Keratinocyte (primary cell): ENCODE data around the gene APLP2. TPM values are rescaled to one million over a fixed set of nuclear protein-coding genes. Genes with fewer than 3 reads are reported as not detected.

ENCODE experiments used
- DNase-seq: peaks from one replicate; pipeline ENCODE4 v3.0.0-alpha.2; 2011; ENCODE audit warnings: low read depth, missing footprints, low spot score
- FAIRE-seq: peaks from 2 replicates; lab custom pipeline; 2011; peaks lifted over from hg19 to GRCh38; lab: Jason Lieb, UNC
- H2AFZ ChIP-seq: 2 replicates; pipeline ENCODE4 v1.6.0; 2012; ENCODE audit warnings: low read length, control low read depth, inconsistent platforms; ENCODE audit not compliant: control insufficient read depth
- H3K27ac ChIP-seq: 2 replicates; pipeline ENCODE4 v1.5.1; 2011; ENCODE audit warnings: low read length; ENCODE audit not compliant: control insufficient read depth, insufficient read depth
- H3K27me3 ChIP-seq: 3 replicates; pipeline ENCODE4 v1.6.0; 2011; ENCODE audit warnings: low read length; ENCODE audit not compliant: control insufficient read depth, insufficient read depth; ENCODE audit errors: extremely low read depth
- H3K36me3 ChIP-seq, 2 experiments: 2 replicates in 1 of 2; 3 replicates in 1 of 2; pipeline ENCODE4 v1.5.1; 2011; ENCODE audit warnings: low read length in 2 of 2, mild to moderate bottlenecking in 1 of 2; ENCODE audit not compliant: control insufficient read depth in 2 of 2, insufficient read depth in 2 of 2; ENCODE audit errors: extremely low read depth in 1 of 2
- H3K4me1 ChIP-seq: 3 replicates; pipeline ENCODE4 v1.5.1; 2011; ENCODE audit warnings: low read length; ENCODE audit not compliant: control insufficient read depth, insufficient read depth; ENCODE audit errors: extremely low read depth
- H3K4me2 ChIP-seq: 3 replicates; pipeline ENCODE4 v1.6.0; 2011; ENCODE audit warnings: low read depth, low read length; ENCODE audit not compliant: control insufficient read depth, insufficient read depth; ENCODE audit errors: extremely low read depth
- H3K4me3 ChIP-seq, 3 experiments: fragments of 200-600 bp in 1 of 3; sonication (generic) in 1 of 3; 2 replicates in 2 of 3; 3 replicates in 1 of 3; pipeline ENCODE4 v1.5.1; 2011 to 2016; ENCODE audit warnings: low read length in 3 of 3, mild to moderate bottlenecking in 3 of 3, control low read depth in 2 of 3, inconsistent platforms in 1 of 3, low read depth in 1 of 3, mixed read lengths in 1 of 3, mixed run types in 1 of 3, moderate library complexity in 1 of 3; ENCODE audit not compliant: control insufficient read depth in 2 of 3, insufficient read depth in 2 of 3; ENCODE audit errors: extremely low read depth in 1 of 3
- H3K79me2 ChIP-seq: 2 replicates; pipeline ENCODE4 v1.6.0; 2012; ENCODE audit warnings: low read length; ENCODE audit not compliant: control insufficient read depth, insufficient read depth
- H3K9ac ChIP-seq: 3 replicates; pipeline ENCODE4 v1.6.0; 2011; ENCODE audit warnings: low read length; ENCODE audit not compliant: control insufficient read depth, insufficient read depth; ENCODE audit errors: extremely low read depth
- H3K9me1 ChIP-seq: 3 replicates; pipeline ENCODE4 v1.6.0; 2011; ENCODE audit warnings: low read length; ENCODE audit not compliant: control insufficient read depth, insufficient read depth; ENCODE audit errors: extremely low read depth
- H3K9me3 ChIP-seq: 2 replicates; pipeline ENCODE4 v1.5.1; 2012; ENCODE audit warnings: low read depth, low read length; ENCODE audit not compliant: control insufficient read depth
- H4K20me1 ChIP-seq: 3 replicates; pipeline ENCODE4 v1.6.0; 2011; ENCODE audit warnings: low read length; ENCODE audit not compliant: control insufficient read depth, insufficient read depth; ENCODE audit errors: extremely low read depth
- CTCF ChIP-seq, 3 experiments: IDR thresholded peaks in 1 of 3; conservative IDR thresholded peaks in 1 of 3; optimal IDR thresholded peaks in 1 of 3; 2 replicates in 2 of 3; 3 replicates in 1 of 3; pipeline versions ENCODE3 to v1.5.1; 2011; ENCODE audit warnings: low read length in 3 of 3, mild to moderate bottlenecking in 3 of 3, moderate library complexity in 2 of 3, control low read depth in 1 of 3, inconsistent platforms in 1 of 3; ENCODE audit not compliant: insufficient read depth in 2 of 3; ENCODE audit errors: extremely low read depth in 1 of 3
- EZH2 ChIP-seq: IDR thresholded peaks from one replicate; pipeline ENCODE4 v1.6.1; 2012; ENCODE audit warnings: inconsistent platforms, mild to moderate bottlenecking, low read length, moderate library complexity
- dilution Hi-C: fragments of 300-500 bp; cut with MboI; formaldehyde crosslinking; loops from one replicate; pipeline ENCODE4 v1.7.0; 2020; ENCODE audit warnings: low sequenced_read_pairs; ENCODE audit not compliant: extremely low pct_ligation_motif_present
- polyA plus RNA-seq, 5 experiments: library from polyadenylated mRNA; depleted of rRNA in 3 of 5; stranded (reverse) in 3 of 5; stranded (forward) in 1 of 5; unstranded in 1 of 5; fragments of >200 nt; gene quantifications; 1 replicate in 1 of 5; 2 replicates in 3 of 5; 3 replicates in 1 of 5; pipeline versions ENCODE4 v1.2.1 to v1.2.3, GENCODE V29; 2011 to 2012; ENCODE audit warnings: missing spikeins in 2 of 5, low read depth in 1 of 5, low replicate concordance in 1 of 5

Gene APLP2
- polyA plus RNA-seq, 1 donor (not counting 4 experiments of a cell fraction or from before 2014, with no cell fraction given), result 531 TPM

GRCh38 chr11:130120045-130120444, 50.4 kb downstream of the APLP2 start:
- Histone ChIP-seq H3K9ac (no peak overlapping the region), H3K79me2 (peaks cover 29% of the 10 kb centered on the region), H2AFZ (no peak overlapping the region), H3K4me1 (peaks cover 10% of the 10 kb centered on the region), H3K4me3 (no peak overlapping the region), H3K9me3 (no peaks in the 10 kb centered on the region), H3K4me2 (no peak overlapping the region), H3K9me1 (no peaks in the 10 kb centered on the region), H3K36me3 (peaks cover 21 to 23% of the 10 kb centered on the region in 2 experiments), H3K27me3 (no peaks in the 10 kb centered on the region), H3K27ac (no peak overlapping the region), H4K20me1 (no peaks in the 10 kb centered on the region)
- dilution Hi-C loops, result no loop called here
- DNase-seq (no peak), FAIRE-seq (no peak)
- TF ChIP-seq EZH2 (no peak), CTCF (optimal IDR thresholded peaks at IDR 0.05 in 1 of 3, IDR thresholded peaks at IDR 0.05 in 1 of 3, conservative IDR thresholded peaks at IDR 0.05 in 1 of 3; ENCODE audit: extremely low read depth in 1 of 3, insufficient read depth in 2 of 3, low read length in 3 of 3) (no peak)

- no peaks in the 10 kb centered on the region for H3K27me3 ChIP-seq
- peaks cover 36% of the 10 kb centered on the region for H3K79me2 ChIP-seq
- peaks cover 10% of the 10 kb centered on the region for H3K4me1 ChIP-seq
- H2AFZ ChIP-seq, result no peak overlapping the region
- FAIRE-seq (no peak), DNase-seq (no peak)
- dilution Hi-C loops, result no loop called here
- no peak overlapping the region for H3K9ac ChIP-seq
- no peak overlapping the region for H3K4me2 ChIP-seq
- H4K20me1 ChIP-seq, result no peaks in the 10 kb centered on the region
- H3K9me1 ChIP-seq, result peaks cover 2% of the 10 kb centered on the region
- H3K9me3 ChIP-seq, result no peaks in the 10 kb centered on the region
- TF ChIP-seq EZH2, result no peak
- TF ChIP-seq CTCF (optimal IDR thresholded peaks at IDR 0.05 in 1 of 3, IDR thresholded peaks at IDR 0.05 in 1 of 3, conservative IDR thresholded peaks at IDR 0.05 in 1 of 3; ENCODE audit: extremely low read depth in 1 of 3, insufficient read depth in 2 of 3, low read length in 3 of 3), result no peak
- H3K4me3 ChIP-seq, result no peak overlapping the region
- peaks cover 24 to 36% of the 10 kb centered on the region in 2 experiments for H3K36me3 ChIP-seq
- H3K27ac ChIP-seq, result no peak overlapping the region
These were observed 51.8 kb downstream of the APLP2 start for GRCh38 chr11:130121445-130121978.
